Vagina (tissue), 2 donors: ENCODE measurements around the gene RIOK3.

Experiments
- POLR2A ChIP-seq, 2 donors: fragments of 450-650 bp; IDR thresholded peaks; one replicate each; pipeline ENCODE4 v1.6.1; 2017; ENCODE audit warnings: antibody characterized with exemption in 2 of 2, mild to moderate bottlenecking in 2 of 2, moderate library complexity in 2 of 2
- TF ChIP-seq, protein P1 (sequence below), 3 experiments: fragments of 450-650 bp in 2 of 3; fragments of 200-600 bp in 1 of 3; sonication (generic) in 1 of 3; IDR thresholded peaks; one replicate each; pipeline ENCODE4 v1.5.1; 2017 to 2019; ENCODE audit warnings: antibody characterized with exemption in 3 of 3, mild to moderate bottlenecking in 2 of 3, moderate library complexity in 2 of 3

DNA sequence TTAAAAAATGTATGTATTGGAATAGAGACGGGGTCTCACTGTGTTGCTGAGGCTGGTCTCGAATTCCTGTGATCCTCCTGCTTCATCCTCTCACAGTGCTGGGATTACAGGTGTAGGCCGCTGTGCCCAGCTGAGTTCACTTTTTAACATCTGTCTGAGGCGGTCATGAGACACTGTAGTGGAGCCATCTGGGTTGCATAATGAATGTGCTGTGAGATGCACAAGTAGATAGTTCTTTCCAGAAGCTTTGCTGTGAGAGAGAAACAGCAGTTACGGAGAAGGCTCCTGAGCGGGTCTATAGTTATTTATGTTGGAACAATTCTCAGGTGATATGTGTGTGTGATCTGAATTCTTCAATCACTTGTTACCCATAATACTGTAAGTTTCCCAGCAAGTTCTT is 53.3 kb downstream of the RIOK3 start:
- TF ChIP-seq, protein P1, sequence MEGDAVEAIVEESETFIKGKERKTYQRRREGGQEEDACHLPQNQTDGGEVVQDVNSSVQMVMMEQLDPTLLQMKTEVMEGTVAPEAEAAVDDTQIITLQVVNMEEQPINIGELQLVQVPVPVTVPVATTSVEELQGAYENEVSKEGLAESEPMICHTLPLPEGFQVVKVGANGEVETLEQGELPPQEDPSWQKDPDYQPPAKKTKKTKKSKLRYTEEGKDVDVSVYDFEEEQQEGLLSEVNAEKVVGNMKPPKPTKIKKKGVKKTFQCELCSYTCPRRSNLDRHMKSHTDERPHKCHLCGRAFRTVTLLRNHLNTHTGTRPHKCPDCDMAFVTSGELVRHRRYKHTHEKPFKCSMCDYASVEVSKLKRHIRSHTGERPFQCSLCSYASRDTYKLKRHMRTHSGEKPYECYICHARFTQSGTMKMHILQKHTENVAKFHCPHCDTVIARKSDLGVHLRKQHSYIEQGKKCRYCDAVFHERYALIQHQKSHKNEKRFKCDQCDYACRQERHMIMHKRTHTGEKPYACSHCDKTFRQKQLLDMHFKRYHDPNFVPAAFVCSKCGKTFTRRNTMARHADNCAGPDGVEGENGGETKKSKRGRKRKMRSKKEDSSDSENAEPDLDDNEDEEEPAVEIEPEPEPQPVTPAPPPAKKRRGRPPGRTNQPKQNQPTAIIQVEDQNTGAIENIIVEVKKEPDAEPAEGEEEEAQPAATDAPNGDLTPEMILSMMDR (IDR thresholded peaks at IDR 0.05), result no peak
- no peak for TF ChIP-seq POLR2A (IDR thresholded peaks at IDR 0.05)
